GM19397 (cell line): ENCODE measurements around the gene ANKS1B.
A peak's percentile ranks its signal among the peaks of the same experiment; 100 is the strongest.

Source experiments
- ATAC-seq: cut with Tn5 transposase; IDR thresholded peaks from one replicate; pipeline ENCODE4 v1.9.1; 2021; ENCODE audit warnings: mild to moderate bottlenecking, moderate library complexity; ENCODE audit not compliant: unreplicated experiment

Gene ANKS1B

GRCh38 chr12:99486277-99486676 is 498.5 kb downstream of the ANKS1B start:
- ATAC-seq = no peak

DNA sequence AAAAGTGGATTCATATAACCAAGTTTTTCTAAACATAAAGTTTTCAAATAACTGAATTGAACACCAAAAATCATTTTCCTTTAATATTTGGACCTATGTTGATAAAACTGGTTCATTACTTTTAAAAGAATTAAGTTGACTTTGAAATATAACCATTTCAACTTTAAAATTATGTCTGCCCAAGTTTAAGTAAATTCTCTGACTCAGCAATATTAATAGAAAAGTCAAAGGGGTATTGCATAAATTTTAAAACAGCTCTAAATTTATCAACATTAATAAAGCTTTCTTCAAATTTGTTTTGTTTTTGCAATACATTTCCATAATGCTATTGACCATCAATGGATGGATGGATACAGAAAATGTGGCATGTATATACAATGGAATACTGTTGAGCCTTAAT is 505.6 kb downstream of the ANKS1B start:
- ATAC-seq = no peak

- no peak for ATAC-seq
Measured at GRCh38 chr12:99476956-99477355, 507.8 kb downstream of the ANKS1B start.

DNA sequence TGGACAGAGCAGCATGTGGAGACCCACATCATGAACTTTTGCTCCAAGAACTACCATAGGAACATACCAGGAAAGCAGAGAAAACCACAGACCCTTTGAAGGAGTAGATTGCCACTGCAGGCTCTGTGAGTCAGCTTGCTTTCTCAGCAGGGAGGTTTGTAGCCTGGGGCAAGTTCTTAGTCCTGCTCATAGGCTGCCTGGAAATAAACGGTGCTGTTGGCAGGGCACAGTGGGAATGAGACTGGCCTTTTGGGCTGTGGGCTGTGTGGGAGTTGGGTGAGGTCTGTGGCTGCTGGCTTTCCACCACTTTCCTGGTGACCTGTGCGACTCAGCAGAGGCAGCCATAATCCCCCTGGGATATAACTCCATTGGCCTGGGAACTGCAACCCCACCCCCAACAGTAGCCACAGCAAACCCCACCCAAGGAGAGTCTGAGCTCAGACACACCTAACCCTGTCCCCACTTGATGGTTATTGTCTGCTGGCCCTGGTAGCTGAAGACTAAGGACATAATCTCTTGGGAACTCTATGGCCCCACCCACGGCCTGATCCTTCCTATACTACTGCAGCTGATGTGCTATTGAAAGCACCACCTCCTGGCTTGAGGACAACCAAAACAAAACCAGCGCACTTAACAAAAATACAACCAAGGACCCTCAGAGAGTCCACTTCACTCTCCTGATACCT is 529.2 kb downstream of the ANKS1B start:
- ATAC-seq = no peak

- ATAC-seq = peak; percentile 8
Measured at GRCh38 chr12:99454539-99455172, 530.1 kb downstream of the ANKS1B start.

DNA sequence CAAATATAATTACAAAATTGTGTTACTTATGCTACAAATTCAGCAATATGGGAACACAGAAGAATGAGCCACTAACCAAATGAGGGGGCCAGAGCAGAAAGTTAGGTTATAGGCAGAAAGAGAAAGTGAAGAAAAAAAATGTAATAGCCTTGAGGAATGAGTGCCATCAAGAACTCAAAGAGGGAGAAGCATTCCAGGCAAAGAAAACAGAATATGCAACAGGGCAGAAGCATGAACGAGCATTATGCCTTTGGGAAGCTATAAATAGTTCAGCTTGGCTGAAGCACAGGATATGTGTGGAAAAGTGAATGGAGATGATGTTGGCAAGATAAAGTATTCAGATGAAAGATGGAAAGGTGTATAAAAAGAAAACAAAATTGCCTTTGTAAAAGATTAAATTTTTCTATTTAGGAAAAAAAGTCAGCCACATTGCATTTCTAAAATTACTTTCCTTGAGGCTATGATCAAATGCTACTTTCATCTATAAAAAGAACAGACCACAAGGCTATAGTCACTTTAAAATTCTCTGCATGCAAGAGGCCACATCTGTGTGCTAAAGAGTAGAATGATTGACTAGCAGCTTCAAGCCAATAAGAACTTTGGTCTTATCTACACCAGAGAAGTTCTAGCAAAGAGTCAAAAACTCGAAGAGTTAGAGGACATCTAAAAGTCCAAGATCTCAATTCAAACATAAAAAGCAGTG is 530.7 kb downstream of the ANKS1B start:
- peak; percentile 55 for ATAC-seq

GRCh38 chr12:99450036-99450630 is 534.6 kb downstream of the ANKS1B start:
- ATAC-seq = no peak

DNA sequence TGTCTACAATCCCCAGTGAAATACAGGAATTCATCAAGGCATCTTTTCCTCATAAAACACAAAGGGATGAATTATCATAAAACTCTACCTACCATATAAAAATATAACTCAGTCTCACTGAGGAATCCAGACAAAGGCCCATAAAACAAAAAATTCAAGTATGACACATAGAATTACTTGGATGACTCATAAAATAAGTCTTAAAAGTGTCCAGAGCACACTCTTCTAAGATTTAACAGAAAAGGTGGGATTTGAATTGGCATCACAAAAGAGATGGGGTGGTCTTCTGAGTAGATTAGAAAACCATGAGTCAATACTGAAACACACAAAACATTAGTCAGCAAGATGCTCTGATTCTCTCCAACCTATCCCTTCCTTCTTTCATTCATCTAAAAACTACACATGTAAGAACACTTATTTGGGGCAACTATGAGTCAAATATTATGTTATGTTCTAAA is 539.8 kb downstream of the ANKS1B start:
- no peak for ATAC-seq

DNA sequence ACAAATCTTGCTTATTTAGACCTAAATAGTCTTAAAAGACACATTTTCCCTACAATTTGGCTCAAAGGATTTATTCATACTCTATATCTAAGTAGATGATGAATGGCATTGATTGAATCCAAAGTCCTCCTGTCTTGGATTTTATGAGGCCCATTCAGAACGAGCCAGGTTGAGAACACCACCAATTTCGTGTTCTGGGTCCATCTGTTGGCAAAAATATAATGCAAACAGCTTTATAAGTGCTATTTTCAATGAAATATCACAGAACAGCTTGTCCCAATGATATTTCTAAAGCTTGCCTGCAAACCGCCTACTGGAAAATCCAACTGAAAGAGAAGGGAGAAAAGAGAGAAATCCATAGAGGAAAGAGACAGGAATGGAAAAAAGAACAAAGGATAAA is 542.0 kb downstream of the ANKS1B start:
- ATAC-seq = no peak

DNA sequence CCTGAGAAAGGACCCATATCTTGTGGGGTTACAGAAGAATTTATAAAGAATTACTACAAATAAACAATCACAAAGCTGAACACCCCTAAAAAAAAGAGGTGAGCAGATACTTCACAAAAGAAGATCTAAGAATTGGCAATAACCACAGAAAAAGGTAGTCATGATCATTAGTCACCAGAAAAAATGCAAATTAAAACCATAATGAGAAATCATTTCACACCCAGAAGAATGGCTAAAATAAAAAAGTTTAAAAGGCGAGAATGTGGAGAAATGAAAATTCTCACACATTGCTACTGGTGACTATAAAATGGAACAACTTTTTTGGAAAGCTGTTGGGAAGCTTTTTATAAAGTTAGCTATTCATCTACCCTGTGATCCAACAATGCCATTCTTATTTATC is 545.3 kb downstream of the ANKS1B start:
- ATAC-seq = no peak

GRCh38 chr12:99436584-99436983 is 548.2 kb downstream of the ANKS1B start:
- ATAC-seq = peak; percentile 96

GRCh38 chr12:99435095-99435791 is 549.5 kb downstream of the ANKS1B start:
- no peak for ATAC-seq

GRCh38 chr12:99433155-99433554 is 551.6 kb downstream of the ANKS1B start:
- no peak for ATAC-seq

GRCh38 chr12:99431203-99431602 is 553.5 kb downstream of the ANKS1B start:
- no peak for ATAC-seq

DNA sequence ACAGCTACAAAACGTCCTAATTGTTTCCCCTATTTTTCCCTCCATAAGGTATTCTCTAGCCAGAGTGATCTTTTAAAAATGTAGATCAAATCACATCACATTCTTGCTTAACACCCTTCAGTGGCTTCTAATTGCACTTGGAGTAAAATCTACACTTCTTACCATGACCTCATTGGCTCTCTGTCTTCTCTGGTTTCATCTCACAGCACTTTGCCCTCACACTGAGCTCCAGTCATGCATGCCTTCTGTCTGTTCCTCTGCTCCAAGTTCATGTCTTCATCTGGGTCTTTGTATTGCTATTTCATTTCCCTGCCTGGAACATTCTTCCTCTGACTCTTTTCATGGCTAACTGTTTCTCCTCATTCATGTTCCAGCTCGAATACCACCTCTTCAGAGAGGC is 557.6 kb downstream of the ANKS1B start:
- ATAC-seq = peak; percentile 72

DNA sequence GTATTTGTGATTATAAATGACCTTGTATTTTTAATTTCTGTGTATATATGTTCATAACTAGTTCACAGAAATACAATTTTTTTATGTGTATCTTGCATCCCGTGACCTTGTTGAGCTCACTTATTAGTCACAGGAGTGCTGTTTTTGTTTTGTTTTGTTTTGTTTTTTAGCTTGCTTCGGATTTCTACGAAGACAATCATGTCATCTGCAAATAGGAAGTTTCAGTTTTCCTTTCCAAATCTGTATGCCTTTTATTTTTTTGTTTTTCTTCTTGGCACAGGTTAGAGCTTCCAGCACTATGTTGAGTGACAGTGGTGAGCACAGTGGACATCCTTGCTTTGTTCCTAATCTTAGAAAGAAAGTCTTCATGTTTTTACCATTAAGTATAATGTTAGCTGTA is 566.4 kb downstream of the ANKS1B start:
- ATAC-seq = no peak

- ATAC-seq = no peak
Measured at GRCh38 chr12:99413751-99414150, 571.0 kb downstream of the ANKS1B start.

GRCh38 chr12:99393763-99394162 is 591.0 kb downstream of the ANKS1B start:
- ATAC-seq = peak; percentile 78

DNA sequence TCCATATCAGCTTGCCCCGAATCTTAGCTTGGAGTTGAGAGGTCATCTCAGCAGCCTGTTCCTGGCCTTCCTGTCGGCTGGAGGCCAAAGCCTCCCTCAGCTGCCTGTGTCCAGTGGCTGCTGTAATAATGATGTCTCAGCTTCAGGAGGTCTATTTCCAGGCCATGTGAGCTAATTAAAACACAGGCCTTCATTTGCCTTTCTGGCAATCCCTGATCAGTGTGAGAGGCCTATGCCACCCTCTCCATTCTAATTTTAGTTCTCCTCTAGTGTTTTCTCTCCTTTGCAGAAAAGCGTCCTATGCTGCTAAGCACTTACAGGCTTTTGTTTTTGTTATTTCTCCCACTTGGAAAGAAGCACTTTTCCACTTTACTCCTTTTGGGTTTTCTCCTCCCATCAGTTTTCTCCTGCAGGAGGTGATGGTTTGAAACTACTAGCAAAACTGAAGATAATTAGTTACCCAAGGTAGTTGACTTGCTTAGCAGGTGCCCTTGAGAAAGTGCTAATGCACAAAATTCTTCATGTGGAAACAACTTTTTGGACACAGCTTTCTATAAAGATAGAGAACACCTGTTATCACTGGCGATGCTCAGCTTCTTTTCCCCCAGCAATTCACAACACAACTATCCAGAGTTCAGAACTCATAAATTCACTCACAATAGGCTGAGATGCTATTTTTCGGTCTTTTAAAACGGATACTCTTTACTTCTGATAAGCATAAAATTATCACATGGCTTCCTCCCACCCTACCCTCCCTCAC is 592.5 kb downstream of the ANKS1B start:
- ATAC-seq = no peak

GRCh38 chr12:99390707-99391106 is 594.0 kb downstream of the ANKS1B start:
- ATAC-seq = no peak
